AG09319 (cell line): ENCODE measurements around the gene FGGY.
"Not testable (repeated sequence)": the region's sequence is repeated elsewhere in the genome, so short reads cannot be mapped to it uniquely, and the experiment has no call there.

Experiments
- DNase-seq: peaks from one replicate; pipeline ENCODE4 v3.0.0-alpha.2; 2010; ENCODE audit warnings: low read depth; ENCODE audit errors: extremely low read depth
- CTCF ChIP-seq: IDR thresholded peaks from 2 replicates; pipeline ENCODE4 v1.5.1; 2011; ENCODE audit warnings: low read depth, mild to moderate bottlenecking, inconsistent platforms, low read length, moderate library complexity

The FGGY gene

GRCh38 chr1:59733443-59734141, 436.7 kb downstream of the FGGY start:
- DNase-seq = no peak
- no peak for TF ChIP-seq CTCF

GRCh38 chr1:59735927-59736326, 439.0 kb downstream of the FGGY start:
- not testable (repeated sequence) for DNase-seq

DNA sequence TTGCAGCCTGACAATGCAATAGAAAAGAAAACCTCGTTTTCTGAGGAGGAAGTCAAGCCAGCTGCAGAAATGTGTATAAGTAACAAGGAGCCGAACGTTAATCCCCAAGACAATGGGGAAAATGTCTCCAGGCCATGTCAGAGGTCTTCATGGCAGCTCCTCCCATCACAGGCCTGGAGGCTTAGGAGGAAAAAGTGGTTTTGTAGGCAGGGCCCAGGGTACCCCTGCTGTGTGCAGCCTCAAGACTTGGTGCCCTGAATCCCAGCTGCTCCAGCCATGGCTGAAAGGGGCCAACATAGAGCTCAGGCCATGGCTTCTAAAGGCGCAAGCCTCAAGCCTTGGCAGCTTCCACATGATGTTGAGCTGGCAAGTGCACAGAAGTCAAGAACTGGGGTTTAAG, 439.9 kb downstream of the FGGY start:
- TF ChIP-seq CTCF = no peak
- DNase-seq = no peak

DNA sequence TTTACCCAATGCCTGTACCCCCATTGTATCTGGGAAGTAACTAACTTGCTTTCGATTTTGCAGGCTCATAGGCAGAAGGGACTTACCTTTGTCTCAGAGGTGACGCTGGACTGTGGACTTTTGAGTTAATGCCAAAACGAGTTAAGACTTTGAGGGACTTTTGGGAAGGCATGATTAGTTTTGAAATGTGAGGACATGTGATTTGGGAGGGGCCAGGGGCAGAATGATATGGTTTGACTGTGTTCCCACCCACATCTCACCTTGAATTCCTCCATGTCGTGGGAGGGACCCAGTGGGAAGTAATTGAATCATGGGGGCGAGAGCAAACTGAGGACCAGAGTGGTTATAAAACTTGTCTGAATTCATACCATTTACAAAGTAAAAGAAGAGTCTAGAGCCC, 440.7 kb downstream of the FGGY start:
- no peak for DNase-seq
- TF ChIP-seq CTCF = no peak

DNA sequence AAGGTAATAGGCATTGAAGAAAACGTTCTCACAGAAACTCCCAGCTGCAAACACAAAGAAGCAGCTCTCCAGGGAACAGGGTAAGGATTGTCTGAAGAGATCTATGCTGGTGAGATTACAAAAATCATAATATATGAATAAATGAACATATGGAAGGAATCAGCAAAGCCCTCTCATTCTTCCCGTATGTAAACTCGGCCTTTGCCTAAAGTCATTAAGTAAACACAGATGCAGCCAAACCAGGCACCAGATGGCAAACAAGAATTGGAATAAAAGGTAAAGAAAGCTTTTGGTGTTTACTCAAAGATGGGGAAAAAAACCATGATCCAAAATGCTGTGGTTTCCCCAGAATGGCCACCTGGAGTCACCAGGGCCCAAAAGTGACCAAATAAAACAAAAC, 441.3 kb downstream of the FGGY start:
- peak; percentile 68 for DNase-seq
- TF ChIP-seq CTCF = no peak

DNA sequence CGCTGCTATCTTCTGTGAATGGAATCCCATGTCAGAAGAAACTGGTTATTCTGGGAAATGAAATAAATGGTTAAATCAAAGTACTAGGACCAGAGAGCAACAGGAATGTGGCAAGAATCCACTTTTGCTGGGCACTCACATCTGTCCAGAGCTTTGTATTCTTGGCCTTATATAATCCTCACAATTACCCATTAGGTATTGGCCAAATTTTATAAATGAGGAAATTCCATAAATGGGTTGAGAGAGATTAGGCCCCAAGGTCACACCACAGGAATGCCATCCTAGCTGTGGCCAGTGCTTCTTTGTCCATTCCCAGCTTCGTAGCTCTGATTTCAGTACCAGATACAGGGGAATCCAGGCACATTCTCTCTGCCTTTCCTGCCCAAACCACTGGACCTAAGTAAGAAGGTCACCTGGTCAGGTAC, 441.7 kb downstream of the FGGY start:
- DNase-seq = peak; percentile 71

GRCh38 chr1:59739111-59739510, 442.2 kb downstream of the FGGY start:
- no peak for TF ChIP-seq CTCF
- DNase-seq = no peak

More for the DNA sequence above, 441.7 kb downstream of the FGGY start:
- no peak for TF ChIP-seq CTCF

GRCh38 chr1:59742526-59742925, 445.6 kb downstream of the FGGY start:
- no peak for DNase-seq
- TF ChIP-seq CTCF = no peak
